ENCODE results near the gene RAF1.
"Not testable (repeated sequence)": the region's sequence is repeated elsewhere in the genome, so short reads cannot be mapped to it uniquely, and the experiment has no call there.

The RAF1 gene

DNA sequence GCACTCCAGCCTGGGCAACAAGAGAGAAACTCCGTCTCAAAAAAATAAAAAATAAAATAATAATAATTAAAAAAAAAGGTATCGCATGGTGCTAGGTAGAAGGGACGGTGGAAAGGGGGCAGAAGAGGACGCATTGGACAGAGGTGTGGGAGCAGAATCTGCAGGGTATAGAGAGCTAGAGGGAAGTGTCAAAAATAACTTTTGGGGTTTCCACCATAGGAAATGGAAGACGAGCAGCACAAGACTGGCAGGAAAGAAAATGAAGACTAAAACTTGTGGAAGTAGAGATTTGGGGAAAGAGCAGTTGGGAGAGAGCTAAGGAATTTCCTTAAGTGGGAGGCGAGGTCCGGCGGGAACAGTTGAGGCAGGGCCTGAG is 107.6 kb downstream of the RAF1 start:
- WGBS, 2 experiments, result 23 to 25% methylated on average over 7 of the region's 8 CpGs
- H3K27ac ChIP-seq (ENCODE audit: insufficient read depth, low read depth, low read length, poor library complexity, severe bottlenecking), result no peak overlapping the region
- H3K36me3 ChIP-seq (ENCODE audit: control insufficient read depth, insufficient read depth, low read length), result no peaks in the 10 kb centered on the region
- peaks cover 13% of the 10 kb centered on the region for H3K4me1 ChIP-seq (ENCODE audit: control insufficient read depth, insufficient read depth, low read length)
- H3K4me3 ChIP-seq (ENCODE audit: insufficient read depth, low read depth, low read length), result peak overlapping the region; percentile 83
- H3K27me3 ChIP-seq (ENCODE audit: control insufficient read depth, insufficient read depth, low read length, poor library complexity, severe bottlenecking), result no peaks in the 10 kb centered on the region
- H3K9me3 ChIP-seq (ENCODE audit: control insufficient read depth, low read length), result no peaks in the 10 kb centered on the region

DNA sequence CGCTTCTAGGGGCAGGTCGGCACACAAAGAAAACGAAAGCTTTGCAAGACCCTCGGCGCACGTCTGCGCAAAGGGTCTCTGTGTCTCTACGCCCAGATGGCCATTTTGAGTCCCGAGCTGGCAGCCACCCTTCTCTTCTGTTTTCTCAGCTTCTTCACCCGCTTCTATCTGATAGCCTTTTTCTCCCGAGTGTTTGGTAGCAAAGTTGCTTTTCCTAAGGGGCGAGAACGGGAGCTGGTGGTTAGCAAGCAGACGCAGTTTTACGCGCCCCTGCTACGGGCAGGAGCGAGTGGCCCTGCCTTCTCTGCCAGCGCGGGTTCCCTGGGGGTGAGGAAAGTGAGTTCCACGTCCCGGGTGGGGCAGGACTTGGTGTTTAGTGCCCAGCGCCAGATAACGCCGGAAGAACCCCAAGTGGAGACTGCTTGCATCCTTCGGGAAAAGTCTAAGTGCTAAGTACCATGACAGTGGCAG is 110.0 kb downstream of the RAF1 start:
- peaks cover 6% of the 10 kb centered on the region for H3K4me1 ChIP-seq (ENCODE audit: control insufficient read depth, insufficient read depth, low read length)
- H3K9me3 ChIP-seq (ENCODE audit: control insufficient read depth, low read length), result no peaks in the 10 kb centered on the region
- H3K27me3 ChIP-seq (ENCODE audit: control insufficient read depth, insufficient read depth, low read length, poor library complexity, severe bottlenecking), result no peaks in the 10 kb centered on the region
- H3K36me3 ChIP-seq (ENCODE audit: control insufficient read depth, insufficient read depth, low read length), result no peaks in the 10 kb centered on the region
- no peak overlapping the region for H3K27ac ChIP-seq (ENCODE audit: insufficient read depth, low read depth, low read length, poor library complexity, severe bottlenecking)
- 75 to 77% methylated on average over 26 of the region's 26 CpGs for WGBS, 2 experiments
- no peak overlapping the region for H3K4me3 ChIP-seq (ENCODE audit: insufficient read depth, low read depth, low read length)

- Histone ChIP-seq H3K27me3 (ENCODE audit: control insufficient read depth, insufficient read depth, low read length, poor library complexity, severe bottlenecking) (no peaks in the 10 kb centered on the region), H3K36me3 (ENCODE audit: control insufficient read depth, insufficient read depth, low read length) (no peaks in the 10 kb centered on the region), H3K9me3 (ENCODE audit: control insufficient read depth, low read length) (no peaks in the 10 kb centered on the region), H3K27ac (ENCODE audit: insufficient read depth, low read depth, low read length, poor library complexity, severe bottlenecking) (no peak overlapping the region), H3K4me1 (ENCODE audit: control insufficient read depth, insufficient read depth, low read length) (no peaks in the 10 kb centered on the region), H3K4me3 (ENCODE audit: insufficient read depth, low read depth, low read length) (no peak overlapping the region)
- WGBS, 2 experiments, result 79 to 89% methylated on average over 6 to 7 of the region's 7 CpGs
These were observed 113.8 kb downstream of the RAF1 start for GRCh38 chr3:12549971-12550760.

DNA sequence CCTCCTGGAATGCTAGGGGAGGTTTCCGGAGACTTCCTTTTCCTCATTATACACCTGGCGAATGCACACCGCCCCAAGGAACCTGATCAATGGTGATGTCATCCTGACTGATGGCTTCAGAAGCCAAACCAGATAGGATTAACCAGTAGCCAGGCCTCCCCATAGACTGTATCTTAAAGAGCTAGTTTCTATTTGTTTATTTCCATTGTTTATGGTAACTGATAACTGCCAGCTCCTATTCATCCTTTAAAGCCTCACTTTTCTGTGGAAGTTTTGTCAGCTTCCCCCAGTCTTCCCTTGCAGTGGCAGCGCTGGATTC is 118.5 kb downstream of the RAF1 start, which contains the start of gene MKRN2OS:
MKRN2OS (minus strand) TSS at position 27 of the 319 bp plus-strand sequence. CDS start 35 bp downstream, outside the sequence.
- Histone ChIP-seq H3K27me3 (ENCODE audit: control insufficient read depth, insufficient read depth, low read length, poor library complexity, severe bottlenecking) (no peaks in the 10 kb centered on the region), H3K9me3 (ENCODE audit: control insufficient read depth, low read length) (no peaks in the 10 kb centered on the region), H3K36me3 (ENCODE audit: control insufficient read depth, insufficient read depth, low read length) (no peaks in the 10 kb centered on the region), H3K27ac (ENCODE audit: insufficient read depth, low read depth, low read length, poor library complexity, severe bottlenecking) (no peak within 1 kb of the TSS), H3K4me1 (ENCODE audit: control insufficient read depth, insufficient read depth, low read length) (no peaks in the 10 kb centered on the region), H3K4me3 (ENCODE audit: insufficient read depth, low read depth, low read length) (no peak within 1 kb of the TSS)
- 69 to 77% methylated on average over 4 of the region's 4 CpGs for WGBS, 2 experiments

- peaks cover 4% of the 10 kb centered on the region for H3K36me3 ChIP-seq (ENCODE audit: control insufficient read depth, insufficient read depth, low read length)
- no peaks in the 10 kb centered on the region for H3K4me1 ChIP-seq (ENCODE audit: control insufficient read depth, insufficient read depth, low read length)
- no peak overlapping the region for H3K4me3 ChIP-seq (ENCODE audit: insufficient read depth, low read depth, low read length)
- 84 to 87% methylated on average over 10 to 11 of the region's 11 CpGs for WGBS, 2 experiments
- no peaks in the 10 kb centered on the region for H3K9me3 ChIP-seq (ENCODE audit: control insufficient read depth, low read length)
- no peak overlapping the region for H3K27ac ChIP-seq (ENCODE audit: insufficient read depth, low read depth, low read length, poor library complexity, severe bottlenecking)
- no peaks in the 10 kb centered on the region for H3K27me3 ChIP-seq (ENCODE audit: control insufficient read depth, insufficient read depth, low read length, poor library complexity, severe bottlenecking)
These were observed 119.1 kb downstream of the RAF1 start for GRCh38 chr3:12544652-12545472.

- not testable (repeated sequence) for H3K27ac ChIP-seq (ENCODE audit: insufficient read depth, low read depth, low read length, poor library complexity, severe bottlenecking); H3K27me3 ChIP-seq (ENCODE audit: control insufficient read depth, insufficient read depth, low read length, poor library complexity, severe bottlenecking); H3K9me3 ChIP-seq (ENCODE audit: control insufficient read depth, low read length); H3K36me3 ChIP-seq (ENCODE audit: control insufficient read depth, insufficient read depth, low read length); H3K4me1 ChIP-seq (ENCODE audit: control insufficient read depth, insufficient read depth, low read length); H3K4me3 ChIP-seq (ENCODE audit: insufficient read depth, low read depth, low read length)
- 91% methylated on average over 12 of the region's 12 CpGs for WGBS, 2 experiments
These were observed 120.4 kb downstream of the RAF1 start for GRCh38 chr3:12543497-12543896.

- H3K27me3 ChIP-seq (ENCODE audit: control insufficient read depth, insufficient read depth, low read length, poor library complexity, severe bottlenecking), result no peaks in the 10 kb centered on the region
- 77% methylated on average over 8 of the region's 8 CpGs for WGBS, 2 experiments
These were observed 122.3 kb downstream of the RAF1 start for GRCh38 chr3:12541625-12542024.

GRCh38 chr3:12536423-12536822 is 127.5 kb downstream of the RAF1 start:
- Histone ChIP-seq H3K27me3 (ENCODE audit: control insufficient read depth, insufficient read depth, low read length, poor library complexity, severe bottlenecking) (no peaks in the 10 kb centered on the region), H3K9me3 (ENCODE audit: control insufficient read depth, low read length) (no peaks in the 10 kb centered on the region), H3K36me3 (ENCODE audit: control insufficient read depth, insufficient read depth, low read length) (peaks cover 10% of the 10 kb centered on the region), H3K27ac (ENCODE audit: insufficient read depth, low read depth, low read length, poor library complexity, severe bottlenecking) (no peak overlapping the region), H3K4me1 (ENCODE audit: control insufficient read depth, insufficient read depth, low read length) (no peaks in the 10 kb centered on the region), H3K4me3 (ENCODE audit: insufficient read depth, low read depth, low read length) (no peak overlapping the region)
- WGBS, 2 experiments, result 92 to 93% methylated on average over 6 of the region's 6 CpGs

More at GRCh38 chr3:12541625-12542024, 122.3 kb downstream of the RAF1 start:
- H3K4me3 ChIP-seq (ENCODE audit: insufficient read depth, low read depth, low read length), result no peak overlapping the region
- H3K27ac ChIP-seq (ENCODE audit: insufficient read depth, low read depth, low read length, poor library complexity, severe bottlenecking), result no peak overlapping the region
- no peaks in the 10 kb centered on the region for H3K4me1 ChIP-seq (ENCODE audit: control insufficient read depth, insufficient read depth, low read length)
- peaks cover 4% of the 10 kb centered on the region for H3K36me3 ChIP-seq (ENCODE audit: control insufficient read depth, insufficient read depth, low read length)
- H3K9me3 ChIP-seq (ENCODE audit: control insufficient read depth, low read length), result no peaks in the 10 kb centered on the region

All from ectodermal cell (in vitro differentiated cells).